Duodenal mucosa (tissue), 2 donors: Measurements from ENCODE around the gene SEZ6.

ENCODE experiments used
- H3K27ac ChIP-seq: one replicate; pipeline ENCODE4 v1.7.0; 2013; ENCODE audit warnings: low read depth, low read length
- H3K27me3 ChIP-seq, 2 donors: one replicate each; pipeline ENCODE4 v1.7.0; 2013; ENCODE audit warnings: low read length in 2 of 2, control low read depth in 1 of 2; ENCODE audit not compliant: insufficient read depth in 2 of 2, control insufficient read depth in 1 of 2
- H3K36me3 ChIP-seq, 2 donors: one replicate each; pipeline ENCODE4 v1.7.0; 2013; ENCODE audit warnings: low read length in 2 of 2, control low read depth in 1 of 2; ENCODE audit not compliant: insufficient read depth in 2 of 2, control insufficient read depth in 1 of 2
- H3K4me1 ChIP-seq, 2 donors: one replicate each; pipeline ENCODE4 v1.7.0; 2013; ENCODE audit warnings: low read length in 2 of 2, control low read depth in 1 of 2; ENCODE audit not compliant: insufficient read depth in 2 of 2, control insufficient read depth in 1 of 2
- H3K4me3 ChIP-seq, 2 donors: one replicate each; pipeline ENCODE4 v1.7.0; 2013; ENCODE audit warnings: low read length in 2 of 2, low read depth in 1 of 2
- H3K9ac ChIP-seq, 2 donors: one replicate each; pipeline ENCODE4 v1.7.0; 2013; ENCODE audit warnings: low read length in 2 of 2, low read depth in 1 of 2
- H3K9me3 ChIP-seq, 2 donors: one replicate each; pipeline ENCODE4 v1.7.0; 2013; ENCODE audit warnings: low read length in 2 of 2, control low read depth in 1 of 2; ENCODE audit not compliant: control insufficient read depth in 1 of 2

Gene SEZ6

GRCh38 chr17:28992625-28993600, 12.9 kb downstream of the SEZ6 start:
- Histone ChIP-seq H3K4me1 (peaks cover 0 to 5% of the 10 kb centered on the region in 2 donors), H3K4me3 (no peak overlapping the region), H3K27me3 (no peaks in the 10 kb centered on the region), H3K9me3 (no peaks in the 10 kb centered on the region), H3K9ac (no peak overlapping the region), H3K27ac (no peak overlapping the region), H3K36me3 (no peaks in the 10 kb centered on the region)

GRCh38 chr17:28992185-28992584, 13.6 kb downstream of the SEZ6 start:
- H3K27ac ChIP-seq, result no peak overlapping the region
- no peaks in the 10 kb centered on the region for H3K36me3 ChIP-seq
- H3K9me3 ChIP-seq, result no peaks in the 10 kb centered on the region
- no peaks in the 10 kb centered on the region for H3K27me3 ChIP-seq
- H3K4me3 ChIP-seq, result no peak overlapping the region
- H3K4me1 ChIP-seq, result peaks cover 0 to 5% of the 10 kb centered on the region in 2 donors
- no peak overlapping the region for H3K9ac ChIP-seq

GRCh38 chr17:28991779-28992178, 14.1 kb downstream of the SEZ6 start:
- Histone ChIP-seq H3K36me3 (no peaks in the 10 kb centered on the region), H3K27me3 (no peaks in the 10 kb centered on the region), H3K9ac (no peak overlapping the region), H3K27ac (no peak overlapping the region), H3K4me1 (peaks cover 0 to 5% of the 10 kb centered on the region in 2 donors), H3K4me3 (no peak overlapping the region), H3K9me3 (no peaks in the 10 kb centered on the region)

- Histone ChIP-seq H3K27ac (no peak overlapping the region), H3K4me3 (no peak overlapping the region), H3K9me3 (no peaks in the 10 kb centered on the region), H3K9ac (no peak overlapping the region), H3K27me3 (peaks cover 0 to 4% of the 10 kb centered on the region in 2 donors), H3K36me3 (no peaks in the 10 kb centered on the region), H3K4me1 (peaks cover 0 to 5% of the 10 kb centered on the region in 2 donors)
These were observed 16.8 kb downstream of the SEZ6 start for GRCh38 chr17:28989028-28989427.

- Histone ChIP-seq H3K4me3 (no peak overlapping the region), H3K4me1 (peaks cover 0 to 6% of the 10 kb centered on the region in 2 donors), H3K9me3 (no peaks in the 10 kb centered on the region), H3K27me3 (peaks cover 0 to 4% of the 10 kb centered on the region in 2 donors), H3K27ac (no peak overlapping the region), H3K36me3 (no peaks in the 10 kb centered on the region), H3K9ac (no peak overlapping the region)
These were observed 17.4 kb downstream of the SEZ6 start for GRCh38 chr17:28988475-28988874.

GRCh38 chr17:28986714-28987655, 18.8 kb downstream of the SEZ6 start:
- Histone ChIP-seq H3K9me3 (no peaks in the 10 kb centered on the region), H3K27me3 (peaks cover 0 to 4% of the 10 kb centered on the region in 2 donors), H3K4me3 (no peak overlapping the region), H3K36me3 (no peaks in the 10 kb centered on the region), H3K9ac (no peak overlapping the region), H3K4me1 (peaks cover 9 to 10% of the 10 kb centered on the region in 2 donors), H3K27ac (no peak overlapping the region)

GRCh38 chr17:28985950-28986713, 19.7 kb downstream of the SEZ6 start:
- Histone ChIP-seq H3K27ac (no peak overlapping the region), H3K36me3 (no peaks in the 10 kb centered on the region), H3K9ac (no peak overlapping the region), H3K4me3 (no peak overlapping the region), H3K27me3 (peaks cover 0 to 4% of the 10 kb centered on the region in 2 donors), H3K9me3 (no peaks in the 10 kb centered on the region), H3K4me1 (peaks cover 5 to 9% of the 10 kb centered on the region in 2 donors)

- Histone ChIP-seq H3K36me3 (no peaks in the 10 kb centered on the region), H3K9me3 (no peaks in the 10 kb centered on the region), H3K4me3 (no peak overlapping the region), H3K27ac (no peak overlapping the region), H3K27me3 (peaks cover 0 to 4% of the 10 kb centered on the region in 2 donors), H3K9ac (no peak overlapping the region), H3K4me1 (peaks cover 5 to 9% of the 10 kb centered on the region in 2 donors)
These were observed 22.3 kb downstream of the SEZ6 start for GRCh38 chr17:28983286-28984230.
